ENCODE measurements around the gene APOC1. TPM values are rescaled to one million over a fixed set of nuclear protein-coding genes. Genes with fewer than 3 reads are reported as not detected.
"Not testable (repeated sequence)": the region's sequence is repeated elsewhere in the genome, so short reads cannot be mapped to it uniquely, and the experiment has no call there.

The APOC1 gene
- total RNA-seq, 2 donors from 2014 or later, result 5.4 to 24.1 TPM

DNA sequence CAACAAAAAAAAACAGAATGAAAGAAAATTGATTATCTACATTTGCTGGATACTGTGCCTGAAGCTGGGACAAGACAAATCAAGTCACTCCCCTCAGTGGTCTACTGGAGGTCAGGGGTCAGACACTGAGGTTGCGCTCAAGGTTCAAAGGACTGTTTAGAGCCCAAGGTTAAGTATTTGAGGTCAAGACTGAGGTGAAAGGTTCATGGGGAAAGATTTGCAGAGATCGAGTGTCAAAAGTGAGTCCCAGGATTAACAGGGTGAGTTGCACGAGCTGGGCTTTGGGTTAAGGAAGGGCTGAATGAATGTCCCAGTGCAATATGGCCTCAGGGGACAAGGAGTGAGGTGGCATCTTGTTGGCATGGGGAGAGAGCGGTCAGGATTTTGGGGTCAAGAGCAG lies 26.8 kb upstream of the APOC1 start:
- DNase-seq (no peak), ATAC-seq (no peak)
- Histone ChIP-seq H3K4me1 (peaks cover 19% of the 10 kb centered on the region), H3K27me3 (no peaks in the 10 kb centered on the region), H3K27ac (no peak overlapping the region), H3K4me3 (no peak overlapping the region), H3K36me3 (replicated peaks in 1 of 2; ENCODE audit: insufficient read depth in 1 of 2, low read depth in 2 of 2) (peaks cover 0 to 3% of the 10 kb centered on the region in 2 donors), H3K9me3 (no peaks in the 10 kb centered on the region)
- TF ChIP-seq, protein P1, sequence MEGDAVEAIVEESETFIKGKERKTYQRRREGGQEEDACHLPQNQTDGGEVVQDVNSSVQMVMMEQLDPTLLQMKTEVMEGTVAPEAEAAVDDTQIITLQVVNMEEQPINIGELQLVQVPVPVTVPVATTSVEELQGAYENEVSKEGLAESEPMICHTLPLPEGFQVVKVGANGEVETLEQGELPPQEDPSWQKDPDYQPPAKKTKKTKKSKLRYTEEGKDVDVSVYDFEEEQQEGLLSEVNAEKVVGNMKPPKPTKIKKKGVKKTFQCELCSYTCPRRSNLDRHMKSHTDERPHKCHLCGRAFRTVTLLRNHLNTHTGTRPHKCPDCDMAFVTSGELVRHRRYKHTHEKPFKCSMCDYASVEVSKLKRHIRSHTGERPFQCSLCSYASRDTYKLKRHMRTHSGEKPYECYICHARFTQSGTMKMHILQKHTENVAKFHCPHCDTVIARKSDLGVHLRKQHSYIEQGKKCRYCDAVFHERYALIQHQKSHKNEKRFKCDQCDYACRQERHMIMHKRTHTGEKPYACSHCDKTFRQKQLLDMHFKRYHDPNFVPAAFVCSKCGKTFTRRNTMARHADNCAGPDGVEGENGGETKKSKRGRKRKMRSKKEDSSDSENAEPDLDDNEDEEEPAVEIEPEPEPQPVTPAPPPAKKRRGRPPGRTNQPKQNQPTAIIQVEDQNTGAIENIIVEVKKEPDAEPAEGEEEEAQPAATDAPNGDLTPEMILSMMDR (IDR thresholded peaks at IDR 0.05), result no peak
- intact Hi-C loops (cut with DNase I), result no loop called here
- 84 to 91% methylated on average over 4 of the region's 4 CpGs for WGBS, 2 donors

DNA sequence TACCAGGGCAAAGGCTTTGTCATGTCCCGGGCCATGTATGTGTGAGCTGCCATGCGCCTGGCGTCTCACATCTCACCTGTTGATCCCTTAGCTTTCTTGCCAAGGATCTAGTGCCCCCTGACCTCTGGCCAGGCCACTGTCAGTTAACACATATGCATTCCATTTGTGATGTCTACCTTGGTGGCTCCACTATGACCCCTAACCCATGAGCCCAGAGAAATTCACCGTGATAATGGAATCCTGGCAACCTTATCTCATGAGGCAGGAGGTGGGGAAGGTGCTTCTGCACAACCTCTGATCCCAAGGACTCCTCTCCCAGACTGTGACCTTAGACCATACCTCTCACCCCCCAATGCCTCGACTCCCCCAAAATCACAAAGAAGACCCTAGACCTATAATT lies 26.1 kb upstream of the APOC1 start:
- H3K9me3 ChIP-seq; H3K36me3 ChIP-seq (replicated peaks in 1 of 2; ENCODE audit: insufficient read depth in 1 of 2, low read depth in 2 of 2); H3K27me3 ChIP-seq; ATAC-seq; intact Hi-C loops (cut with DNase I); H3K4me3 ChIP-seq; H3K27ac ChIP-seq; DNase-seq: not testable (repeated sequence)
- WGBS, 2 donors, result 73 to 77% methylated on average over 3 to 4 of the region's 5 CpGs
- H3K4me1 ChIP-seq, result peaks cover 23% of the 10 kb centered on the region

DNA sequence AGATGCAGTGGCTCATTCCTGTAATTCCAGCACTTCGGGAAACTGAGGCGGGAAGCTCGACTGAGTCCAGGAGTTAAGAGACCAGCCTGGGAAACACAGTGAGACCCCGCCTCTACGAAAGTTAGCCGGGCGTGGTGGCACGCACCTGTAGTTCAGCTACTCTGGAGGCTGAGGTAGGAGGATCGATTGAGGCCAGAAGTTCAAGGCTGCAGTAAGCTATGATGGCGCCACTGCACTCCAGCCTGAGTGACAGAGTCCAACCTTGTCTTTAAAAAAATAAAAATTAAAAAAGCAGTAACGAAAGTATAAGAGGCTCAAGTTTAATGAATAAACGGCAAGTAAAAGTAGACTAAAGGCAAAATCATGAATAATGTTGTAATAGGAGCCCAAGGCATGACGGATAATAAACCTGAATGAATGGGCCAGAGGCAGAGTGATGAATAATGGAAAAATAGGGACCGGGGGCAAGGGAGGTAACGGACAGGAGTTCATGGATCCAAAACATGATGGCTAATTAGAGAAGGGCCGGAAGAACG lies 24.5 kb upstream of the APOC1 start:
- no peak for DNase-seq
- WGBS, 2 donors, result 42 to 44% methylated on average over 17 of the region's 17 CpGs
- Histone ChIP-seq H3K36me3 (replicated peaks in 1 of 2; ENCODE audit: insufficient read depth in 1 of 2, low read depth in 2 of 2) (peaks cover 6 to 8% of the 10 kb centered on the region in 2 donors), H3K27ac (peak overlapping the region; percentile 75 to 98 (median 96)), H3K27me3 (no peaks in the 10 kb centered on the region), H3K9me3 (no peaks in the 10 kb centered on the region), H3K4me1 (peaks cover 23% of the 10 kb centered on the region), H3K4me3 (peak overlapping the region in 1 of 2 donors; percentile 18)
- intact Hi-C loops (cut with DNase I), result no loop called here
- no peak for TF ChIP-seq POLR2A (IDR thresholded peaks at IDR 0.05)
- ATAC-seq, result no peak

DNA sequence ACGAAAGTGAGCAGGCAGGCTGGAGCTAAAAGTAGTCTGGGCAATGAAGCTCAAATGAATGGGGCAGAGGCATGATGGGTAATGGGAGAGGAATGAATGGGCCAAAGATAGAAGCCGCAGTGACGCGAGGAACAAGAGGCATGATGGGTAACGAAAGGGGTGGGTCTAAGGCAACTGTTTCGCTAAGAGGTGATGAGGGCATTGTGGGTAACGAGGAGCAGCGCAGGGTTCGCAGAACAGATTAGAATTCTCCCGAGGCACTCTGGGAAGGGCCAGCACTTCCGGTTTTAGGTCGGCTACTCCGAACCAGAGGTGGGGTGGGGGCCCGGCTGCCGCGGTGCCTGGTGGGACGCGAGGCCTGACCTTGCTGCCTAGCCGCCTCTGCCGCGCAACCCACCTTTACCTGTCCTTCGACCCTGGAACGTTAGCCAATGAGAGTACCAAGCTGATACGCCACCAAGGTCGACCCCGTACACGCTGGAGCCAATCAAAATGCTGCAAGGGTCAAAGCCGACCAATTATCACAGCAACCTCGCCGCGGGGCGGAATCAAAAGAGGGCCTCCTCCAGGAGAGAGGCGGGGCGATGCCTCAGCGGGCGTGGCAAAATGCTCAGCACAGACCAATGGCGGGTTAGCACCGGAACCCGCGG lies 23.9 kb upstream of the APOC1 start:
- H3K9me3 ChIP-seq, result no peaks in the 10 kb centered on the region
- intact Hi-C loops (cut with DNase I), result no loop called here
- ATAC-seq (peak; percentile 88), DNase-seq (peak in 1 of 4 donors; percentile 100)
- TF ChIP-seq POLR2A (IDR thresholded peaks at IDR 0.05), result peak; percentile 39 to 45 (median 45)
- TF ChIP-seq, protein P1 (IDR thresholded peaks at IDR 0.05), result peak in 2 of 7 experiments; percentile 12 to 19
- no peaks in the 10 kb centered on the region for H3K27me3 ChIP-seq
- H3K4me3 ChIP-seq, result peak overlapping the region in 1 of 2 donors; percentile 18
- peaks cover 23% of the 10 kb centered on the region for H3K4me1 ChIP-seq
- WGBS, 2 donors, result 0% methylated on average over 25 to 40 of the region's 40 CpGs
- H3K36me3 ChIP-seq (replicated peaks in 1 of 2; ENCODE audit: insufficient read depth in 1 of 2, low read depth in 2 of 2), result peaks cover 6 to 8% of the 10 kb centered on the region in 2 donors
- peak overlapping the region; percentile 75 to 98 (median 96) for H3K27ac ChIP-seq

DNA sequence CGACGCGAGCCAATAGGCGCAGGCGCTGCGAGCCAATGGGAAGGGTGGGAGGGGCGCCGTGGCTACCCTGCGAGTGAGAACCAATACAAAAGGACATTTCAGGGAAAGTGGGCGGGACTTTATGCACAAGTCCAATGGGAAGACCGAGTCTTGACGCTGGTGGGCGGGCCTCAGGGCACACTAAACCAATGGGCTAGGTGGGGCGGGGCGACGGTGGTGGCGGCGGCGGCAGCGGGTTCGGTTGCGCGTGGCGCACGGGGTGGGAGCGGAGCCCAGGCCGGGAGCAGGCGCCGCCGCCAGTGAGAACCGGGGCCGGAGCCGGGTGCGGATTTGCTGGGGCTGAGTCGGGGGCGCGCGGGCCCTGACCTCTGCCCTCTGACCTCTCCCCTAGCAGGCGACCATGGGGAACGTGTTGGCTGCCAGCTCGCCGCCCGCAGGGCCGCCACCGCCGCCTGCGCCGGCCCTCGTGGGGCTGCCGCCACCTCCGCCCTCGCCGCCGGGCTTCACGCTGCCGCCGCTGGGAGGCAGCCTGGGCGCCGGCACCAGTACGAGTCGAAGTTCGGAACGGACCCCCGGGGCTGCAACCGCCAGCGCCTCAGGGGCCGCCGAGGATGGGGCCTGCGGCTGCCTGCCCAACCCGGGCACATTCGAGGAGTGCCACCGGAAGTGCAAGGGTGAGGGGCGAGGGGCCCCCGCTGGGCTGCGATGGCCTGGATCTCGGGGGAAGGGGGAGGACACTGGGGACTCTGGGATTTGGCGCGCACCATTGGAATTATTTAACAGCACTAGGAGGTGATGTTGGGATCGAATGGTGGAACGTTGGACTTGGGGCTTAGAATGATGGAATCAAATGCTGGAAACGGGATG lies 23.2 kb upstream of the APOC1 start, which contains the start of gene TOMM40:
Gene TOMM40, plus strand, starts transcription at position 239 of the 867 bp plus-strand sequence. Its CDS starts 162 bp downstream, at position 401.
- 0% methylated on average over 17 to 65 of the region's 81 CpGs for WGBS, 2 donors

More for the DNA sequence above, 23.2 kb upstream of the APOC1 start, which contains the start of gene TOMM40:
- DNase-seq (peak in 3 of 4 donors; percentile 100), ATAC-seq (no peak)
- Histone ChIP-seq H3K4me3 (peak within 1 kb of the TSS; percentile 35 to 82), H3K36me3 (replicated peaks in 1 of 2; ENCODE audit: insufficient read depth in 1 of 2, low read depth in 2 of 2) (peaks cover 6 to 14% of the 10 kb centered on the region in 2 donors), H3K4me1 (peaks cover 23% of the 10 kb centered on the region), H3K9me3 (no peaks in the 10 kb centered on the region), H3K27me3 (no peaks in the 10 kb centered on the region), H3K27ac (peak within 1 kb of the TSS; percentile 75 to 98 (median 96))
- intact Hi-C loops (cut with DNase I), result no loop called here
- TF ChIP-seq POLR2A (IDR thresholded peaks at IDR 0.05), result peak; percentile 31 to 47 (median 37)
- TF ChIP-seq, protein P1 (IDR thresholded peaks at IDR 0.05), result no peak

All from body of pancreas (tissue), 4 donors.